Activated naive CD8-positive, alpha-beta T cell treated with anti-CD3 and anti-CD28 coated beads, Interleukin-2, amount 10 ng/mL, durations not matched to agents 7 days and 5 days (primary cell): ENCODE measurements around the gene RHOB. TPM values are rescaled to one million over a fixed set of nuclear protein-coding genes. Genes with fewer than 3 reads are reported as not detected.

ENCODE experiments used
- ATAC-seq: fragments of 150-1000 bp; cut with Tn5 transposase; one replicate; pipeline ENCODE4 v1.10.0; 2021; ENCODE audit warnings: low read depth, moderate library complexity
- POLR2A ChIA-PET: fragments of 350-600 bp; sonication (Branson Sonifier 250); formaldehyde crosslinking; loops from one replicate; lab custom pipeline; 2021; ENCODE audit warnings: antibody characterized with exemption; lab: Charles Lee
- DNase-seq: peaks from one replicate; pipeline ENCODE4 v3.0.0; 2021
- H3K27ac Mint-ChIP-seq: one replicate; pipeline ENCODE4 v1.8.0; 2022; ENCODE audit warnings: mild to moderate bottlenecking, mixed read lengths
- H3K27me3 Mint-ChIP-seq: one replicate; pipeline ENCODE4 v1.8.0; 2022; ENCODE audit warnings: mild to moderate bottlenecking, moderate library complexity, mixed read lengths
- H3K36me3 Mint-ChIP-seq: one replicate; pipeline ENCODE4 v1.8.0; 2021; ENCODE audit warnings: mild to moderate bottlenecking, mixed read lengths
- H3K4me1 Mint-ChIP-seq: one replicate; pipeline ENCODE4 v1.8.0; 2021; ENCODE audit warnings: mixed read lengths
- H3K4me3 Mint-ChIP-seq: one replicate; pipeline ENCODE4 v1.8.0; 2022; ENCODE audit warnings: mild to moderate bottlenecking, moderate library complexity, mixed read lengths
- H3K9me3 Mint-ChIP-seq: one replicate; pipeline ENCODE4 v1.8.0; 2021; ENCODE audit warnings: mixed read lengths
- total RNA-seq, 2 experiments: library from RNA; stranded (reverse); gene quantifications; one replicate each; pipeline ENCODE4 v1.2.3, GENCODE V29; 2021

The RHOB gene
- total RNA-seq, 2 experiments from 2014 or later = 12.1 to 12.7 TPM

DNA sequence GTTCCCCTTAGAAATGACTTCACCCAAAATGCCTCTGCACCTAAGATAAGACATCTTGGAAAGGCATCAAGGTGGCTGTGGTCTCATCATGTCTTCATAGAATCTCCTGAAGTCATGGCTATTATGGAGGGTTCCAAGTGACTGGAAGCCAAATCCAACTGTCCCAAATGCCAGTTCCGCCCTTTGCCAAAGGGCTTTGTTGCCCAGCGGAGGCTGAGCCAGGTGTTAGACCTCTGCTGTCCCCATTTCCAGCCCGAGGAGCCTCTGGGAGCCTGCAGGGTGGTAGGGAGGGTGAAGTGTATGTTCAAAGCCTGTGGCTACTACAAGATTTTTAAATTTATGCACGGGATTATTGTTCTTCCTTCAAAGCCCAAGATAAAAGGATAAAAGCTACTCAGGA is 25.7 kb downstream of the RHOB start:
- Mint-ChIP-seq H3K4me1 (no peaks in the 10 kb centered on the region), H3K27ac (no peak overlapping the region), H3K27me3 (peaks cover 4% of the 10 kb centered on the region), H3K9me3 (no peaks in the 10 kb centered on the region), H3K36me3 (no peaks in the 10 kb centered on the region), H3K4me3 (no peak overlapping the region)
- ATAC-seq = no peak
- no peak for DNase-seq
- POLR2A ChIA-PET = no interaction called here

DNA sequence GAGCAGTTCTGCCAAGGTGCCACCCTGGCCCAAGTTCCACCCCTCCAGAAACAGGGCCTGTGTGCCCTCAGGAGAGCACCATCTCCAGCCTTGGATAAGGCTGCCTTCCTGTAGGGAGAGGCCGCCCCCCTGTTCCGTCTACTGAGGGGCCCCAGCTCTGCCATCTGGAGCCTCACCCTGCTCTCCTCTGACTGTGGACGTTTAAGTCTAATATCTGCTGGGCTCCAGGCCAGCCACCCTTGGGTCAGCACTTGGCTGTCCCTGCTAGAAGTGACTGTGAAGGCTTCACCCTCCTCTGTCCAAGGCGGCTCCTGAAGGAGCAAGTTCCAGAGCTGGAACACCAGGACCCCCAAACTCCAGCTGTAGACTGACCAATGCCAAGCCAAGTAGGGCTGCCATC is 26.3 kb downstream of the RHOB start:
- H3K9me3 Mint-ChIP-seq = no peaks in the 10 kb centered on the region
- DNase-seq = no peak
- H3K36me3 Mint-ChIP-seq = no peaks in the 10 kb centered on the region
- H3K27ac Mint-ChIP-seq = no peak overlapping the region
- POLR2A ChIA-PET = no interaction called here
- no peak overlapping the region for H3K4me3 Mint-ChIP-seq
- no peaks in the 10 kb centered on the region for H3K4me1 Mint-ChIP-seq
- peaks cover 4% of the 10 kb centered on the region for H3K27me3 Mint-ChIP-seq
- ATAC-seq = no peak

DNA sequence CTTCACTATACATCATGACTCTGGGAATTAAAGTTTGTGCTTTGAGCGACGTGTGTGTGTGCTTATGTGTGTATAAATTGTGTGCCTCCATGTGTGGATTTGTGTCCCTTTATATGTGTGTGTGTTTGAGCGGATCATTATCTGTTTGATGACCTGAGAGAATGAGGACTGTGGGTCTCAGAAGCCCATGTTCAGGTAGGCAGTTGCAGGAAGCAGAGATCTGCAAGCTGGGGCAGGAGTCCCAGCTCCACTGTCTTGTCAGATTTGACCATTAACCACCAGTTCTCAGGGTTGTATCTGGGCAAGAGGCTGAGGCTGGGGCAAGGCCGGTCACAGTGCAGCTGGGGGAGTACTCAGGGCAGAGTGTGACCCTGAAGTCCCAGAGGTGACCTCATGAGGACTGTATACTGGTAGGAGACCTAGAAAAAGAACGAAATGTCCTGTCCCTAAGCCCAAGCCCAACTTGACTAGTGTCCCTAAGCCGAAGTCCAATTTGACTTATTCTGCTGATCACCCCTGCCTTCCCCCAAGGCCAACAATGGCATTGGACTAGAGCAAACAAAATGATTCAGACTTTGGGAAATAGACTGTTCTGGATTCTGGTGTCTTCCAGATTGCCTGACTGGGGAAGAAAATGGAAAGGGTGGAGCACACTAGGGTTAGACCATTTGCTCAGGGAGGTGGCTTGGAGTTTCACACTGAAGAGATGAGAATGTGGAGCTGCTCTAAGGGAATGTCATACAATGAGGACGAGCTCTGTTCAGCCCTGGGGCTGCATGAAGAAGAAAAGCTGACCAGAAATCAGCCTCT is 28.1 kb downstream of the RHOB start:
- Mint-ChIP-seq H3K27me3 (peaks cover 4% of the 10 kb centered on the region), H3K9me3 (no peaks in the 10 kb centered on the region), H3K27ac (no peak overlapping the region), H3K4me3 (no peak overlapping the region), H3K36me3 (no peaks in the 10 kb centered on the region), H3K4me1 (no peaks in the 10 kb centered on the region)
- no peak for DNase-seq
- POLR2A ChIA-PET = no interaction called here
- ATAC-seq = no peak

DNA sequence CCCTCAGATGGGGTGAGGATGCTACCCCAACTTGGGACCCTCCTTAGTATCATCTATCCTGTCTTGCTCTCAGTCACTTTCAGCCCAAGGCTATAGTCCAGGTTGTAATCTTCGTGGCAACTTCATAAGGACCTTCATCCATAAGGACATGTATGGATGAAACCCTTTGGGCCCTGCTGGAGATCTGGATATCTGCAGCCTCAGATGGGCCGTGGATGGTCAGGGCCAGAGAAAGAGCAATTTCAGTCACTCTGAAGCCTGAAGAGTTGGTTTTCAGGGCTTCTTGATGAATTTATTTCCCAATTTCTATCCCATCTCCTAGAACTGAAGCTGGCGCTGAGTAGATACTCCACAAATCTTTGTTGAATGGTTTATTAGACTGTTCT is 28.7 kb downstream of the RHOB start:
- ATAC-seq (no peak), DNase-seq (no peak)
- no peaks in the 10 kb centered on the region for H3K36me3 Mint-ChIP-seq
- H3K27me3 Mint-ChIP-seq = peaks cover 4% of the 10 kb centered on the region
- POLR2A ChIA-PET = no interaction called here
- no peak overlapping the region for H3K4me3 Mint-ChIP-seq
- no peak overlapping the region for H3K27ac Mint-ChIP-seq
- H3K4me1 Mint-ChIP-seq = no peaks in the 10 kb centered on the region
- H3K9me3 Mint-ChIP-seq = no peaks in the 10 kb centered on the region

DNA sequence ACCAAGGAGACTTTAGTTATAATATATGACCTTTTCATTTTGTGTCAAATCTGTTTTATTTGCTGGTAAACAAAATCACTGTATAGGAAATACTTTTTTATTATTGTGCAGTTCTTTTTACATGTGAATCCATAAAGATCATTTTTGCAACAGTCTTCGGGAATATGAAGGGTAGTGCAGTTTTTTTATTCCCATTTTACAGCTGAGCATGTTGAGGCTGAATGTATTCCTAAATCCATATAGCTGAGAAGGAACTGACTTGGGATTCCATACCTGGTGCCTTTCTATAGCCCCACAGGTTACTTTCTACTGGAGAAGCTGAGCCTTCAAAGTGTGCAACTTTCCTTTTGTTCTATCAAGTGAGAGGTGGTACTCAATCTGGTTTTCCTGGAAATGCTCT is 29.6 kb downstream of the RHOB start:
- ATAC-seq = no peak
- H3K27me3 Mint-ChIP-seq = peaks cover 7% of the 10 kb centered on the region
- no peak for DNase-seq
- H3K9me3 Mint-ChIP-seq = no peaks in the 10 kb centered on the region
- no peak overlapping the region for H3K4me3 Mint-ChIP-seq
- H3K27ac Mint-ChIP-seq = no peak overlapping the region
- H3K4me1 Mint-ChIP-seq = no peaks in the 10 kb centered on the region
- no peaks in the 10 kb centered on the region for H3K36me3 Mint-ChIP-seq
- POLR2A ChIA-PET = no interaction called here

DNA sequence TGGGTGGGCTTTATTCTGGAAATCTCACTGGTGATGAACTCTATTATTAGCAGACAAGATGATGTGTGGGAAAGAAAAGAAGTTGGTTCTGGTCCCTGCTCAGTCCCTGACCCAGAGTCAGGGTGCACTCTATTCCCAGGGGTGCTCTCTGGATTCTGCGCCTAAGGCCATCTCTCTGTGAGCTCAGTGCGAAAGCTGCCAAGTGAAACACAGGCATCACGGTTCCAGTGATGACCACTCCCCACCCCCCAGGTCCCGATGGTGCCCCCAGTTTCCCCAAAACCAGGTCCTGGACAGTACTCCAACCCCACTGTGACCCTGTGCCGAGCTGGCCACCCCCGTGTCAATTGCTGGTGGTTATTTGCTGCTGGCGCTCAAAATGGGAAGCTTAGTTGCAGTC is 30.1 kb downstream of the RHOB start:
- DNase-seq (no peak), ATAC-seq (no peak)
- Mint-ChIP-seq H3K4me1 (no peaks in the 10 kb centered on the region), H3K4me3 (no peak overlapping the region), H3K27ac (no peak overlapping the region), H3K9me3 (no peaks in the 10 kb centered on the region), H3K27me3 (peaks cover 7% of the 10 kb centered on the region), H3K36me3 (no peaks in the 10 kb centered on the region)
- POLR2A ChIA-PET = no interaction called here

DNA sequence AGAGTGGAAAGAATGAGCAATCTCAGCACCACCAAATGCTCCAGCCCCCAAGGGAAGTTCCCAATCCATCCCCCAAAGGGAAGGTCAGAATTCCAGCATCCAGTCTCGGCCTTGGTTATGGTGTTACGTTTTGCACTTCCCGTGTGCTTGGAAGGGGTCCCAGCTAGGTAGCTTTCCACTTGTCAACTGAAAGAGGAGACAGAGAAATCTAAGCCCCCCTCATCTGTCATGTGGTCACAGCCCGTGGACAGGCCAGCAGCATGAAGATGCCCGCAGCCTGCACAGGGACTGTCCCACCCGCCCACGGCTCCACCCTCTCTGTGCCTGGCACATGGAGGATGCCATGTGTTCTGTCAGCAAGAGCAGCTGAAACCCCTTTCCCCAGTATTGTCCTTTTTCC is 32.1 kb downstream of the RHOB start:
- Mint-ChIP-seq H3K27ac (no peak overlapping the region), H3K36me3 (no peaks in the 10 kb centered on the region), H3K4me1 (no peaks in the 10 kb centered on the region), H3K27me3 (peaks cover 10% of the 10 kb centered on the region), H3K4me3 (no peak overlapping the region), H3K9me3 (no peaks in the 10 kb centered on the region)
- POLR2A ChIA-PET = no interaction called here
- no peak for DNase-seq
- ATAC-seq = no peak

DNA sequence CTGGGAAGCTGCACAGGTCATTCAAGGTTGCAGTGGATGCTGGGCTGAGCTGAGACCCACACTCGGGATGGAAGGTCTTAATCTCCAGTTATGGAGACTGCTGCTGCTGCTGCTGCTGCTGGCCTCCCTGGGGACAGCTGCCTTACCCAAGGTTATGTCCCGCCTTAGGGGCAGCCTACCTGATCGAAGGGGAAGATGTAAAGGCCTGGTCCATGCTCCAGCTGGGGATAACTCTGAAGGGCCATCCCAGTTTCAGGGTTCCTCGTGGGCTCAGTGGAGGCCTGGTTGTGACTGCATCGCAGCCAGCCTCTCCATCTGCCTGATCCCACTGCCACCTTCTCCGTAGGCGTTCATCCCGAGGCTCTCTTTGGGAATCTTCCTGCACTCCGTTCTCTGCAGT is 33.0 kb downstream of the RHOB start:
- Mint-ChIP-seq H3K27me3 (peaks cover 10% of the 10 kb centered on the region), H3K27ac (no peak overlapping the region), H3K9me3 (no peaks in the 10 kb centered on the region), H3K4me1 (no peaks in the 10 kb centered on the region), H3K36me3 (no peaks in the 10 kb centered on the region), H3K4me3 (no peak overlapping the region)
- ATAC-seq = no peak
- POLR2A ChIA-PET = no interaction called here
- DNase-seq = no peak

DNA sequence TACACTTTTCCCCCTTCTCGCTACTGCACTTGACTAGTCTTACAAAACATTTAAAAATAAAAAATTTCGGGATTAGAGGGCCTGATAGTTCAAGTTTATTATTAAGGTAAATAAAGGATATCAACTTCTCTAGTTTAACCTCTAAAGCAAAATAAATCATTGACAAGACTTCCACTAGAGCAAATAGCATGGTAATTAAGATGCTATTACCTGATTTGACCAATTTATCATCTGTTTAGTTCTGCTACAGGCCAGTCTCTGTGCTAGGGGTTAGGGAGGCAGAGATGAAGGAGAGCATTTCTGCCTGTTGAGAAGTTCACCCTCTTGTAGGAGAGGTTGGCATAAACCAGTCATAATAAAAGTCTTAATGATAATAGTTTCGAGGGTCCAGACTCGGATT is 34.0 kb downstream of the RHOB start:
- DNase-seq (no peak), ATAC-seq (no peak)
- Mint-ChIP-seq H3K4me1 (no peaks in the 10 kb centered on the region), H3K27ac (no peak overlapping the region), H3K27me3 (peaks cover 9% of the 10 kb centered on the region), H3K36me3 (no peaks in the 10 kb centered on the region), H3K9me3 (no peaks in the 10 kb centered on the region), H3K4me3 (no peak overlapping the region)
- POLR2A ChIA-PET = no interaction called here

DNA sequence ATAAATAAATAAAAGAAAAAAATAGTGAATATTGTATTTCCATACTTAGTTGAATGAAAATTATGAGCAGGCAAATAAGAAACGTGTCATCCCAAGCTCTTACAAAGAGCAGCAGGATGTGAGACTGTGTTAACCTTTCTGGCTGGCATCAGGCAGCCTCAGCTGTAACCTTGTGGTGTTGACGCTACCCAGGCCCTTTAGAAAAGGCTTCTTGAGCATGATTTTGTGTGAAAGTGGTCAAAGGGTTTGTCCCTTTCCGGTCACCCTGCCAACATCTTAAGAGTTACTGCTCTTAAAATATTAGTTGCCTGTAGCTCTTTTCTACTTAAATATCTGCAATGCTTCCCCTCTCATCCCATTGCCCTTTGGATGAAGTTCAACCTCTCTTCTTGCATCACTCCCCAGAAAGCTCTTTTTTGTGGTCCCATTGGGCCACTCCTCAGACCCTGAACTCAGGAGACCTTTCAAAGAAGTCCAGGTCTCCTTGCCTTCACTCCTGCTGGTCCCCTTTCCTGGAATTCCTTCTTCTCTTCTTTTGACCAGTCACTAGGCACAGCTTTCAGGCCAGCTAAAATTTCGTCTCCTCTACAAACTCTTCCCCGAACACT is 35.0 kb downstream of the RHOB start:
- Mint-ChIP-seq H3K27me3 (peaks cover 6% of the 10 kb centered on the region), H3K4me1 (no peaks in the 10 kb centered on the region), H3K4me3 (no peak overlapping the region), H3K27ac (no peak overlapping the region), H3K9me3 (no peaks in the 10 kb centered on the region), H3K36me3 (no peaks in the 10 kb centered on the region)
- DNase-seq (no peak), ATAC-seq (no peak)
- POLR2A ChIA-PET = no interaction called here

DNA sequence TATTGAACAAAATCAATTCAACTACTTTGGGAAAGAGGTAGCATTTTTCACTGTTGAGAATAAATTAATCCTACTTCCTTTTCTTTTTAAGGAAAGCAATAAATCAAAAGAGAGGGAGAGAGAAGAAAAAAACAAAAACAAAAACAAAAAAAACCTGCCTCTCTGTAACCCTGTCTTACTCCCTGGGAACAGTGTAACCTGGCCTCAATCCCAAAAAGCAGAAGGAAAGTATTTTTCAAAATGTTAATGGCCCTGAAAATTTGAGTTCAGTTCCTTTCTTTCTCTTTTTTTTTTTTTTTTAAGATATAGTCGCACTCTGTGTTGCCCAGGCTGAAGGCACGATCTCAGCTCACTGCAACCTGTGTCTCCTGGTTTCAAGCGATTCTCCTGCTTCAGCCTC is 35.9 kb downstream of the RHOB start:
- peaks cover 6% of the 10 kb centered on the region for H3K27me3 Mint-ChIP-seq
- no peaks in the 10 kb centered on the region for H3K9me3 Mint-ChIP-seq
- no peak overlapping the region for H3K4me3 Mint-ChIP-seq
- no peaks in the 10 kb centered on the region for H3K36me3 Mint-ChIP-seq
- DNase-seq = no peak
- H3K27ac Mint-ChIP-seq = no peak overlapping the region
- POLR2A ChIA-PET = no interaction called here
- no peaks in the 10 kb centered on the region for H3K4me1 Mint-ChIP-seq
- ATAC-seq = no peak

DNA sequence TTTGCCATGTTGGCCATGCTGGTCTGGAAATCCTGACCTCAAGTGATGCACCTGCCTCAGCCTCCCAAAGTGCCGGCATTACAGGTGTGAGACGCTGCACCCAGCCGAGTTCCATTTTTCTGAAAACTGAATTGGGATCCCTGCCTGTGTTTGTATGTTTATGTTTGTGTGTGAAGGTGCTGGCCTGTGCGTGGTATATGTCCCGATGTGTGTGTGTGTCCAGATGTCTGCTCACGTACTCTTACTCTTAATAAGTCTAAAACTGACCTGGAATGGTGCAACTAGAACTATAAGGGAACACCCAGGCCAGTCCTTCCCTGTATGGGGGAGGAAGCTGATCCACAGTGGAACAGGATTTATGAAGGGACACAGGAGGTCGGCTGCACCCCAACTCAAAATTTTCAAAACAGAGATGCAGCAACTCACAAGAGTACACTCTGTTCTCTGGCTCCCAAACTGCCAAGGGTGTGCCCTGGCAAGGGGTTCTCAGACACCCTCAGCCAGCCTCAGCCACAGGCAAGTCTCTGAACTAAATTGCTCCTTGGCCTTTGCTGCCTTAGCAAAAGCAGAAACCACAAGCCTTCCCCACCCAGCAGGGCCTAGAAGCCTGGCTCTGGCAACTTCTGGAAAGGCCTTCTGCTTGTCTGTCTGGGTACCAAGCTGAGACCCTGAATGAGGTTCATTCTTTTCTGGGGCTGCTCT is 36.5 kb downstream of the RHOB start:
- H3K27me3 Mint-ChIP-seq = peaks cover 6% of the 10 kb centered on the region
- H3K27ac Mint-ChIP-seq = no peak overlapping the region
- no peaks in the 10 kb centered on the region for H3K36me3 Mint-ChIP-seq
- DNase-seq = no peak
- no peak overlapping the region for H3K4me3 Mint-ChIP-seq
- POLR2A ChIA-PET = no interaction called here
- H3K4me1 Mint-ChIP-seq = no peaks in the 10 kb centered on the region
- no peak for ATAC-seq
- no peaks in the 10 kb centered on the region for H3K9me3 Mint-ChIP-seq

DNA sequence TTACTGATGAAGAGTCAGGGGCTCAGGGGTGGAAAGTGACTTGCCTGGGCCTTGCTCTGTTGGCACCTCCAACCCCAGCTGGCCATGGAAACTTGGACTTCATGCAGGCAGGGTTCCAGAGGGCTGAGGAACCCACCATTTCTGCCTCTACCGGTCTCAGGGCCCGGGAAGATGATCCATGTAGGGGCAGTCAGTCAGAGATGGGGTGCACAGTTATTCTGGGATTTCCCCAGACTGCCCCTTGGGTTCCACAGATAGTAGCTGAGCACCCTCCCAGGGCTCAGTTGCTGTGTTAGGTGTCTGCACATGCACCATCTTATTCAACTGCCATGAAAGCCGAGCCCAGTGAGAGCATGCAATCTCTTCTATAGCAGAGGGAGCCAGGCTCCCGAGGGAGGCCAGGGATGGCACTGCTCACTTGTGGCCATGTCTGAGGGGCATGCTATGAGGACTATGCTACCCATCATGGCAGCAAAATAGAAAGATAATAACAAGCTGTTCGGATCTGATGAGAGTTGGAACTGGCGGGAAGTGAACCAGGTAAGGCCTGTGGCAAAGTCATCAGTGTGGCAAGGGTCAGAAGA is 37.3 kb downstream of the RHOB start:
- Mint-ChIP-seq H3K27ac (no peak overlapping the region), H3K4me3 (no peak overlapping the region), H3K27me3 (peaks cover 6% of the 10 kb centered on the region), H3K36me3 (no peaks in the 10 kb centered on the region), H3K9me3 (no peaks in the 10 kb centered on the region), H3K4me1 (no peaks in the 10 kb centered on the region)
- ATAC-seq (no peak), DNase-seq (no peak)
- POLR2A ChIA-PET = no interaction called here
